Measurements from ENCODE around the gene NFIC.

- TF ChIP-seq CTCF (conservative IDR thresholded peaks at IDR 0.05; ENCODE audit: low read length), result no peak
- no peak for TF ChIP-seq EZH2phosphoT487 (IDR thresholded peaks at IDR 0.05; ENCODE audit: borderline replicate concordance)
These were observed 89.7 kb downstream of the NFIC start for GRCh38 chr19:3455960-3456601.

Data from Loucy (cell line).